HG03045 (cell line): ENCODE results near the gene CYP27B1.
"Not testable (repeated sequence)": the region's sequence is repeated elsewhere in the genome, so short reads cannot be mapped to it uniquely, and the experiment has no call there.

ENCODE experiments used
- ATAC-seq: cut with Tn5 transposase; IDR thresholded peaks from one replicate; pipeline ENCODE4 v1.9.1; 2021; ENCODE audit warnings: mild to moderate bottlenecking, moderate library complexity; ENCODE audit not compliant: unreplicated experiment

CYP27B1 gene

GRCh38 chr12:57723630-57723962 is 43.3 kb downstream of the CYP27B1 start:
- no peak for ATAC-seq

- no peak for ATAC-seq
Measured at GRCh38 chr12:57722716-57723629, 43.9 kb downstream of the CYP27B1 start.

GRCh38 chr12:57721846-57722608 is 44.9 kb downstream of the CYP27B1 start:
- ATAC-seq = not testable (repeated sequence)

- no peak for ATAC-seq
Measured at GRCh38 chr12:57720606-57721595, 46.0 kb downstream of the CYP27B1 start.

GRCh38 chr12:57719777-57720605 is 46.9 kb downstream of the CYP27B1 start:
- no peak for ATAC-seq

GRCh38 chr12:57718641-57719528 is 48.0 kb downstream of the CYP27B1 start:
- no peak for ATAC-seq

- no peak for ATAC-seq
Measured at GRCh38 chr12:57717846-57718640, 48.8 kb downstream of the CYP27B1 start.

GRCh38 chr12:57717131-57717530 is 49.7 kb downstream of the CYP27B1 start:
- no peak for ATAC-seq

- no peak for ATAC-seq
Measured at GRCh38 chr12:57716305-57716704, 50.6 kb downstream of the CYP27B1 start.

GRCh38 chr12:57715786-57716185 is 51.1 kb downstream of the CYP27B1 start:
- no peak for ATAC-seq

GRCh38 chr12:57715036-57715748 is 51.7 kb downstream of the CYP27B1 start:
- not testable (repeated sequence) for ATAC-seq

- no peak for ATAC-seq
Measured at GRCh38 chr12:57713209-57713608, 53.7 kb downstream of the CYP27B1 start.

- no peak for ATAC-seq
Measured at GRCh38 chr12:57712701-57713100, 54.2 kb downstream of the CYP27B1 start.
